ENCODE results near the gene MTHFD1.

GRCh38 chr14:64364907-64365306 lies 23.2 kb upstream of the MTHFD1 start:
- TF ChIP-seq CTCF (IDR thresholded peaks at IDR 0.05; ENCODE audit: poor library complexity): no peak
- TF ChIP-seq EZH2phosphoT487 (IDR thresholded peaks at IDR 0.05; ENCODE audit: low read depth, severe bottlenecking, unreplicated experiment): no peak
